ENCODE data around the gene FADS1. TPM values are rescaled to one million over a fixed set of nuclear protein-coding genes. Genes with fewer than 3 reads are reported as not detected.

Gene FADS1
- total and polyA plus RNA-seq, 2 experiments from 2014 or later = 74.9 to 119 TPM

DNA sequence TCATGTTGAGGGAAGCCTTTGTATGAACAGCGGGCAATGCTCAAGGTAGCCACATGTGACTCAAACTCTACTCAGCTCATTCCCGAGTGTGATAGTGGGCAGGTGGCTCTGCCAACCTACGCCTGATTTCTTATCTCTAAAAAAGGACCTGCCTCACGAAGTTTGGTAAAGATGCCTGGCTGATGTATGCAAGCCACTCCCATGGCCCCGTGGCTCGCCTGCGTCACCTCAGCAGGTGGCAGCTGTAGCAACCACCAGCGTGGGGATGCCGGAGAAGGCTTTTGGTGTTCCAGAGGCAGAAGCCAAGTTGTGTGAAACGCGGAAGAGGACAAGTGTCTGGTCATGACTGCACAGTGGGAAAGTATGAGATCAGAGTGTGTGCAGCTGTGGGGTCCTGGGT, 16.7 kb upstream of the FADS1 start:
- H3K4me1 ChIP-seq (ENCODE audit: insufficient read depth) = peaks cover 64% of the 10 kb centered on the region
- H3K4me3 Mint-ChIP-seq = peak overlapping the region; percentile 53; the same call in 2 of the 3 replicates
- peaks cover 49% of the 10 kb centered on the region for H3K36me3 Mint-ChIP-seq (ENCODE audit: low read depth)
- ATAC-seq = no peak
- no peaks in the 10 kb centered on the region for H3K9me3 Mint-ChIP-seq
- H3K27me3 ChIP-seq (ENCODE audit: insufficient read depth) = no peaks in the 10 kb centered on the region
- H3K27ac ChIP-seq (ENCODE audit: low read depth) = peak overlapping the region; percentile 97
- H3K27me3 Mint-ChIP-seq (ENCODE audit: insufficient read depth, low read depth, poor library complexity) = peaks cover 14% of the 10 kb centered on the region
- TF ChIP-seq, protein P1, sequence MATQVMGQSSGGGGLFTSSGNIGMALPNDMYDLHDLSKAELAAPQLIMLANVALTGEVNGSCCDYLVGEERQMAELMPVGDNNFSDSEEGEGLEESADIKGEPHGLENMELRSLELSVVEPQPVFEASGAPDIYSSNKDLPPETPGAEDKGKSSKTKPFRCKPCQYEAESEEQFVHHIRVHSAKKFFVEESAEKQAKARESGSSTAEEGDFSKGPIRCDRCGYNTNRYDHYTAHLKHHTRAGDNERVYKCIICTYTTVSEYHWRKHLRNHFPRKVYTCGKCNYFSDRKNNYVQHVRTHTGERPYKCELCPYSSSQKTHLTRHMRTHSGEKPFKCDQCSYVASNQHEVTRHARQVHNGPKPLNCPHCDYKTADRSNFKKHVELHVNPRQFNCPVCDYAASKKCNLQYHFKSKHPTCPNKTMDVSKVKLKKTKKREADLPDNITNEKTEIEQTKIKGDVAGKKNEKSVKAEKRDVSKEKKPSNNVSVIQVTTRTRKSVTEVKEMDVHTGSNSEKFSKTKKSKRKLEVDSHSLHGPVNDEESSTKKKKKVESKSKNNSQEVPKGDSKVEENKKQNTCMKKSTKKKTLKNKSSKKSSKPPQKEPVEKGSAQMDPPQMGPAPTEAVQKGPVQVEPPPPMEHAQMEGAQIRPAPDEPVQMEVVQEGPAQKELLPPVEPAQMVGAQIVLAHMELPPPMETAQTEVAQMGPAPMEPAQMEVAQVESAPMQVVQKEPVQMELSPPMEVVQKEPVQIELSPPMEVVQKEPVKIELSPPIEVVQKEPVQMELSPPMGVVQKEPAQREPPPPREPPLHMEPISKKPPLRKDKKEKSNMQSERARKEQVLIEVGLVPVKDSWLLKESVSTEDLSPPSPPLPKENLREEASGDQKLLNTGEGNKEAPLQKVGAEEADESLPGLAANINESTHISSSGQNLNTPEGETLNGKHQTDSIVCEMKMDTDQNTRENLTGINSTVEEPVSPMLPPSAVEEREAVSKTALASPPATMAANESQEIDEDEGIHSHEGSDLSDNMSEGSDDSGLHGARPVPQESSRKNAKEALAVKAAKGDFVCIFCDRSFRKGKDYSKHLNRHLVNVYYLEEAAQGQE (IDR thresholded peaks at IDR 0.05; ENCODE audit: unreplicated experiment) = no peak
- TF ChIP-seq CREB1 (CRISPR knock-in tag; IDR thresholded peaks at IDR 0.05; ENCODE audit: low read depth) (no peak), EZH2phosphoT487 (IDR thresholded peaks at IDR 0.05; ENCODE audit: unreplicated experiment) (no peak), ZNF331 (CRISPR knock-in tag; IDR thresholded peaks at IDR 0.05; ENCODE audit: low read depth) (no peak), POLR2AphosphoS5 (IDR thresholded peaks at IDR 0.05; ENCODE audit: low read depth) (no peak), NANOG (IDR thresholded peaks at IDR 0.05; ENCODE audit: borderline replicate concordance) (no peak), JUNB (IDR thresholded peaks at IDR 0.05; ENCODE audit: unreplicated experiment) (no peak), STAT1 (IDR thresholded peaks at IDR 0.05; ENCODE audit: unreplicated experiment) (no peak)
- TF ChIP-seq, protein P2, sequence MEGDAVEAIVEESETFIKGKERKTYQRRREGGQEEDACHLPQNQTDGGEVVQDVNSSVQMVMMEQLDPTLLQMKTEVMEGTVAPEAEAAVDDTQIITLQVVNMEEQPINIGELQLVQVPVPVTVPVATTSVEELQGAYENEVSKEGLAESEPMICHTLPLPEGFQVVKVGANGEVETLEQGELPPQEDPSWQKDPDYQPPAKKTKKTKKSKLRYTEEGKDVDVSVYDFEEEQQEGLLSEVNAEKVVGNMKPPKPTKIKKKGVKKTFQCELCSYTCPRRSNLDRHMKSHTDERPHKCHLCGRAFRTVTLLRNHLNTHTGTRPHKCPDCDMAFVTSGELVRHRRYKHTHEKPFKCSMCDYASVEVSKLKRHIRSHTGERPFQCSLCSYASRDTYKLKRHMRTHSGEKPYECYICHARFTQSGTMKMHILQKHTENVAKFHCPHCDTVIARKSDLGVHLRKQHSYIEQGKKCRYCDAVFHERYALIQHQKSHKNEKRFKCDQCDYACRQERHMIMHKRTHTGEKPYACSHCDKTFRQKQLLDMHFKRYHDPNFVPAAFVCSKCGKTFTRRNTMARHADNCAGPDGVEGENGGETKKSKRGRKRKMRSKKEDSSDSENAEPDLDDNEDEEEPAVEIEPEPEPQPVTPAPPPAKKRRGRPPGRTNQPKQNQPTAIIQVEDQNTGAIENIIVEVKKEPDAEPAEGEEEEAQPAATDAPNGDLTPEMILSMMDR (conservative IDR thresholded peaks at IDR 0.05; ENCODE audit: low read depth in 2 of 2) = no peak
- TF ChIP-seq, protein P3, sequence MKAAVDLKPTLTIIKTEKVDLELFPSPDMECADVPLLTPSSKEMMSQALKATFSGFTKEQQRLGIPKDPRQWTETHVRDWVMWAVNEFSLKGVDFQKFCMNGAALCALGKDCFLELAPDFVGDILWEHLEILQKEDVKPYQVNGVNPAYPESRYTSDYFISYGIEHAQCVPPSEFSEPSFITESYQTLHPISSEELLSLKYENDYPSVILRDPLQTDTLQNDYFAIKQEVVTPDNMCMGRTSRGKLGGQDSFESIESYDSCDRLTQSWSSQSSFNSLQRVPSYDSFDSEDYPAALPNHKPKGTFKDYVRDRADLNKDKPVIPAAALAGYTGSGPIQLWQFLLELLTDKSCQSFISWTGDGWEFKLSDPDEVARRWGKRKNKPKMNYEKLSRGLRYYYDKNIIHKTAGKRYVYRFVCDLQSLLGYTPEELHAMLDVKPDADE (IDR thresholded peaks at IDR 0.05) = no peak
- TF ChIP-seq, protein P4, sequence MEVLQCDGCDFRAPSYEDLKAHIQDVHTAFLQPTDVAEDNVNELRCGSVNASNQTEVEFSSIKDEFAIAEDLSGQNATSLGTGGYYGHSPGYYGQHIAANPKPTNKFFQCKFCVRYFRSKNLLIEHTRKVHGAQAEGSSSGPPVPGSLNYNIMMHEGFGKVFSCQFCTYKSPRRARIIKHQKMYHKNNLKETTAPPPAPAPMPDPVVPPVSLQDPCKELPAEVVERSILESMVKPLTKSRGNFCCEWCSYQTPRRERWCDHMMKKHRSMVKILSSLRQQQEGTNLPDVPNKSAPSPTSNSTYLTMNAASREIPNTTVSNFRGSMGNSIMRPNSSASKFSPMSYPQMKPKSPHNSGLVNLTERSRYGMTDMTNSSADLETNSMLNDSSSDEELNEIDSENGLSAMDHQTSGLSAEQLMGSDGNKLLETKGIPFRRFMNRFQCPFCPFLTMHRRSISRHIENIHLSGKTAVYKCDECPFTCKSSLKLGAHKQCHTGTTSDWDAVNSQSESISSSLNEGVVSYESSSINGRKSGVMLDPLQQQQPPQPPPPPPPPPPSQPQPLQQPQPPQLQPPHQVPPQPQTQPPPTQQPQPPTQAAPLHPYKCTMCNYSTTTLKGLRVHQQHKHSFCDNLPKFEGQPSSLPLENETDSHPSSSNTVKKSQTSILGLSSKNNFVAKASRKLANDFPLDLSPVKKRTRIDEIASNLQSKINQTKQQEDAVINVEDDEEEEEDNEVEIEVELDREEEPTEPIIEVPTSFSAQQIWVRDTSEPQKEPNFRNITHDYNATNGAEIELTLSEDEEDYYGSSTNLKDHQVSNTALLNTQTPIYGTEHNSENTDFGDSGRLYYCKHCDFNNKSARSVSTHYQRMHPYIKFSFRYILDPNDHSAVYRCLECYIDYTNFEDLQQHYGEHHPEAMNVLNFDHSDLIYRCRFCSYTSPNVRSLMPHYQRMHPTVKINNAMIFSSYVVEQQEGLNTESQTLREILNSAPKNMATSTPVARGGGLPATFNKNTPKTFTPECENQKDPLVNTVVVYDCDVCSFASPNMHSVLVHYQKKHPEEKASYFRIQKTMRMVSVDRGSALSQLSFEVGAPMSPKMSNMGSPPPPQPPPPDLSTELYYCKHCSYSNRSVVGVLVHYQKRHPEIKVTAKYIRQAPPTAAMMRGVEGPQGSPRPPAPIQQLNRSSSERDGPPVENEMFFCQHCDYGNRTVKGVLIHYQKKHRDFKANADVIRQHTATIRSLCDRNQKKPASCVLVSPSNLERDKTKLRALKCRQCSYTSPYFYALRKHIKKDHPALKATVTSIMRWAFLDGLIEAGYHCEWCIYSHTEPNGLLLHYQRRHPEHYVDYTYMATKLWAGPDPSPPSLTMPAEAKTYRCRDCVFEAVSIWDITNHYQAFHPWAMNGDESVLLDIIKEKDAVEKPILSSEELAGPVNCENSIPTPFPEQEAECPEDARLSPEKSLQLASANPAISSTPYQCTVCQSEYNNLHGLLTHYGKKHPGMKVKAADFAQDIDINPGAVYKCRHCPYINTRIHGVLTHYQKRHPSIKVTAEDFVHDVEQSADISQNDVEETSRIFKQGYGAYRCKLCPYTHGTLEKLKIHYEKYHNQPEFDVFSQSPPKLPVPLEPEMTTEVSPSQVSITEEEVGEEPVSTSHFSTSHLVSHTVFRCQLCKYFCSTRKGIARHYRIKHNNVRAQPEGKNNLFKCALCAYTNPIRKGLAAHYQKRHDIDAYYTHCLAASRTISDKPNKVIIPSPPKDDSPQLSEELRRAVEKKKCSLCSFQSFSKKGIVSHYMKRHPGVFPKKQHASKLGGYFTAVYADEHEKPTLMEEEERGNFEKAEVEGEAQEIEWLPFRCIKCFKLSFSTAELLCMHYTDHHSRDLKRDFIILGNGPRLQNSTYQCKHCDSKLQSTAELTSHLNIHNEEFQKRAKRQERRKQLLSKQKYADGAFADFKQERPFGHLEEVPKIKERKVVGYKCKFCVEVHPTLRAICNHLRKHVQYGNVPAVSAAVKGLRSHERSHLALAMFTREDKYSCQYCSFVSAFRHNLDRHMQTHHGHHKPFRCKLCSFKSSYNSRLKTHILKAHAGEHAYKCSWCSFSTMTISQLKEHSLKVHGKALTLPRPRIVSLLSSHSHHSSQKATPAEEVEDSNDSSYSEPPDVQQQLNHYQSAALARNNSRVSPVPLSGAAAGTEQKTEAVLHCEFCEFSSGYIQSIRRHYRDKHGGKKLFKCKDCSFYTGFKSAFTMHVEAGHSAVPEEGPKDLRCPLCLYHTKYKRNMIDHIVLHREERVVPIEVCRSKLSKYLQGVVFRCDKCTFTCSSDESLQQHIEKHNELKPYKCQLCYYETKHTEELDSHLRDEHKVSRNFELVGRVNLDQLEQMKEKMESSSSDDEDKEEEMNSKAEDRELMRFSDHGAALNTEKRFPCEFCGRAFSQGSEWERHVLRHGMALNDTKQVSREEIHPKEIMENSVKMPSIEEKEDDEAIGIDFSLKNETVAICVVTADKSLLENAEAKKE (CRISPR knock-in tag; IDR thresholded peaks at IDR 0.05) = no peak
- H3K79me2 ChIP-seq (replicated peaks; ENCODE audit: insufficient read depth) = peaks cover 89% of the 10 kb centered on the region
- 0 out of 2 replicates have a peak overlapping the region, but pooled peaks have one; percentile 28 for H3K4me3 ChIP-seq
- no peaks in the 10 kb centered on the region for H3K9me2 ChIP-seq (ENCODE audit: insufficient read depth)
- peaks cover 48% of the 10 kb centered on the region for H3F3A ChIP-seq (replicated peaks; ENCODE audit: low read depth)
- DNase-seq (ENCODE audit: low spot score) = no peak
- peak overlapping the region; percentile 96 for H3K27ac Mint-ChIP-seq
- H3K4me2 ChIP-seq = peak overlapping the region; percentile 100
- H3K4me1 Mint-ChIP-seq = peaks cover 66% of the 10 kb centered on the region
- peaks cover 54% of the 10 kb centered on the region for H4K20me1 ChIP-seq (replicated peaks; ENCODE audit: insufficient read depth)
- peaks cover 7% of the 10 kb centered on the region for H3K36me3 ChIP-seq (ENCODE audit: insufficient read depth)
- no peak overlapping the region for H2AFZ ChIP-seq
